Daoy (cell line): ENCODE data around the gene LBHD1. TPM values are rescaled to one million over a fixed set of nuclear protein-coding genes. Genes with fewer than 3 reads are reported as not detected.
"Not testable (repeated sequence)": the region's sequence is repeated elsewhere in the genome, so short reads cannot be mapped to it uniquely, and the experiment has no call there.

Source experiments
- DNase-seq: peaks from one replicate; pipeline ENCODE4 v3.0.0-alpha.2; 2015; ENCODE audit warnings: low read depth
- total RNA-seq: library from RNA; depleted of rRNA; stranded (reverse); fragments of >200 nt; shearing (Covaris generic); gene quantifications from 2 replicates; pipeline ENCODE4 v1.2.3, GENCODE V29; 2014

LBHD1 gene
- total RNA-seq, 1 experiment from 2014 or later, result 4.9 TPM

DNA sequence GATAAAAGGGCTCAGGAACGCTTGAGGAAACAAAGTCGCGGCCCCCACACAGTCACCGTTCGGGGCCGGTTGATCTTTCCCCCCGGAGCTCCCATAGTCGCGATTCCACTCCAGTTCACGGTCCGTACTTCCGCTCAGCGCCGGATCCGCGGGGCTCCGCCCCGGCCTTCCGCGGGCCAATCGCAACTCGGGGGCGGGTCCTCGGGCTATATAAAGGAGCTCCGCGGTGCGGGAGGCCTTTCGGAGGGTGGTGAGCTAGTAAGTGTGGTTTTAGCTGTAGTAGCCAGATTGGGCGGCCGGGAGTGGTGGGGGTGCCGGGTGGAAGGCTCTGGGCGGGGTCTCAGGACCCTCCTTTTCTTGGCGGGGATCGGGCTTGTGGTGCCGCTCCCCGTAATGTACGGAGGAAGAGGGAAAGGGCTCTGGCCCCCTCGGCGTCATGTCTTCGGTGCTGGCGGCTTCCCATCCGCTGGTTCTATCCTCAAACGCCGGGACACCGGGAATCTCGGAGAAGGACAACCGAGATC is 6.9 kb downstream of the LBHD1 start, which contains the start of the genes C11orf98 and CSKMT:
TSS of gene C11orf98 (minus strand) at position 136 of the 524 bp plus-strand sequence. CDS start at position 95, 41 bp downstream.
TSS of gene CSKMT (plus strand) at position 238 of the 524 bp plus-strand sequence. CDS start 568 bp downstream, outside the sequence.
- peak; percentile 91 for DNase-seq

DNA sequence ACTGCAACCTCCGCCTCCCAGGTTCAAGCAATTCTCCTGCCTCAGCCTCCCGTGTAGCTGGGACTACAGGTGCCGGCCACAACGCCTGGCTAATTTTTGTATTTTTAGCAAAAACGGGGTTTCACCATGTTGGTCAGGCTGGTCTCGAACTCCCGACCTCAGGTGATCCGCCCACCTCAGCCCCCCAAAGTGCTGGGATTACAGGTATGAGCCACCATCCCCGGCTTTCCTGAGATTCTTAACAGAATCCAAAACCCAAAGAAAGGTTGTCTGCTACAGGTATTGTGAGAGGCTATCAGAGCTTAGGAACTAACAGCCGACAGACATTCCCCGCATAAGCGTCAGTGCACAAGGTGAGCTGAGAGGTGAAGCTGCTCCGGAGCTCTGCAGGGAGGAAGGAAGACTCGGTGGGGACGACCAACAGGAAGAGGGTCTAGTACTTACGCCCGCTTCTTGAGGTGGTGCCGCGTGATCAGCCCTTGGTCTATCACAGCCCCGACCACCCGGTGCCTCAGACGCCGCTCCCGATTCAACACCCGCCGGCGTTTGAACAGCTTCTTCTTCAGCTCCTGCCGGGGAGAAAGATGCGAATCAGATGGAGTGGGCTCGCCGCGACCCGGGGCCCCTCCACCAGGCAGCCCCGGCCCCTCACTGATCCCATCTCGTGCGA is 7.5 kb downstream of the LBHD1 start:
- DNase-seq, result peak; percentile 67

DNA sequence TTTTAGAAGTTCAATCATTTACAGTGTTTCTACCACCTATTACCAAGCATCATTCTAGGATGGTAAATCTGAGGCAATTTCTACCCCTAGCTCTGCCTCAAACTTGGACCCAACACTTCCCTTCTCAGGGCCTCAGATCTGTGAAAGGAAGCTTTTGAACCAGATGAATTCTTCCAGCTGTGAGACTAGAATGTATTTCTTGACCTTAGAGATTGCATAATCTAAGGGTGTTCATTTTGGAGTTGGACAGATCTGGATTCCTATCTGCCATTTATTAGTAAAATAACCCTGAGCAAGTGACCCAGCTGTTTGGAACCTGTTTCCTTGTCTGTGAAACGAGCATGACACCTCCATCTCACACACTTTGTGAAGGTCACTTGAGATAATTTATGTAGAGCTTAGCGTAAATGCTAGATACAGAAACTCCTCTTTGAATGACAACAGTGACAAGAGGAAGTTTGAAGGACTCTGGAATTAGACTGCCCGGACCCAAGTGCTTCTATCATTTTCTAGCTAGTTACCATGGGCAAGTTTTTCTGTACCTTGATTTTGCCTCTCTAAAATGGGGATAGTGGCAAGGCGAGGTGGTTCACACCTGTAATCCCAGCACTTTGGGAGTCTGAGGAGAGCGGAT is 15.2 kb downstream of the LBHD1 start:
- DNase-seq, result no peak

DNA sequence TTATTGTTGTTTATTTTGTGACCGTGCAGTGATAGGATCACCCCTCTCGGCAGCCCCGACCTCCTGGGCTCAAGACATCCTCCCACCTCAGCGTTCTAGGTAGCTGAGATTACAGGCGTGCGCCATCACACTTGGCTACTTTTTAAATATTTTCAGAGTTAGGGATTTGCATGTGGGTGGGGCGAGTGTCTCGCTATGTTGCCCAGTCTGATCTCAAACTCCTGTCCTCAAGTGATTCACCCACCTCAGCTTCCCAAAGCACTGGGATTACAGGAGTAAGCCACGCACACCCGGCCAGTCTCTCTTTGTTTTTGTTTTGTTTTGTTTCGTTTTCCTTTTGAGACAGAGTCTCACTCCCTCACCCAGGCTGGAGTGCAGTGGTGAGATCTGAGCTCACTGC is 17.8 kb downstream of the LBHD1 start:
- no peak for DNase-seq

DNA sequence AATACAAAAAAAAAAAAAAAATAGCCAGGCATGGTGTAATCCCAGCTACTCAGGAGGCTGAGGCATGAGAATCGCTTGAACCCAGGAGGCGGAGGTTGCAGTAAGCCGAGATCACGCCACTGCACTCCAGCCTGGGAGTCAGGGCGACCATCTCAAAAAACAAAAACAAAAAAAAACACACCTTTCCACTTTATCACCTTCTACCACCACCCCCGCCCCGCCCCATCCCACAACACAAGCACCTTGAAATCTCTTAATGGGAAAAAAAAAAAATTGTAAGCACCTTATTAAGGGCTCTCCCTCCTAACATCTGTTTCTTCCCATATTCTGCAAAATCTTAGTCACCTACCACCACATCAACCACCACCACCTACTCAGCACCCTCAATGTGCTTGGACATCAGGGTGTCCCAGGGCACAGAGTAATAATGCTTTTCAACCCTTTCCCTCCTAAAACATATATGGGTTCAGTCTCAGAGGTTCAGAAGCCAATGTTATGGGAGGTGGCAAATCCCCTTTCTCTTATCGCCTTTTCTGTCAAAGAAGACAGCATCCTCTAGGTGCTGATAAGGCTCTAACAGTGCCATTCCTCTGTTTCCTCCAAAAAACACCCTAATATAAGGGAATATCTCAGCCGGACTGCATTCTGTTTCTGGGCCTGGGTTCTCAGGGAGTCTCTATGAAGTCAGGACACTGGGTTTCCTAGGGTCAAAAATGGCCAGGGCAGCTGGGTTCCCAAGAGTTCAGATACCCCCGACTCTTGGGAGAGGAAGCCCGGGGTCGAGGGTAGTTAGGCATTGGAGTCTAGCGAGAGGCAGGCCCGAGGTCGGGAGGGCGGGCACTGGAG is 19.7 kb downstream of the LBHD1 start:
- no peak for DNase-seq

DNA sequence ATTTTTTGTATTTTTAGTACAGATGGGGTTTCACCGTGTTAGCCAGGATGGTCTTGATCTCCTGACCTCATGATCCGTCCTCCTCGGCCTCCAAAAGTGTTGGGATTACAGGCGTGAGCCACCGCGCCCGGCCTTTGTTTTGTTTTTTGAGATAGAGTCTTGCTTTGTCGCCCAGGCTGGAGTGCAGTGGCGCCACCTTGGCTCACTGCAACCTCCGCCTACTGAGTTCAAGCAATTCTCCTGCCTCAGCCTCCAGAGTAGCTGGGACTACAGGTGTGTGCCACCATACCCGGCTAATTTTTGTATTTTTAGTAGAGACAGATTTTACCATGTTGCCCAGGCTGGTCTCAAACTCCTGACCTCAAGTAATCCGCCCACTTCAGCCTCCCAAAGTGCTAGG is 21.8 kb downstream of the LBHD1 start:
- DNase-seq, result not testable (repeated sequence)

DNA sequence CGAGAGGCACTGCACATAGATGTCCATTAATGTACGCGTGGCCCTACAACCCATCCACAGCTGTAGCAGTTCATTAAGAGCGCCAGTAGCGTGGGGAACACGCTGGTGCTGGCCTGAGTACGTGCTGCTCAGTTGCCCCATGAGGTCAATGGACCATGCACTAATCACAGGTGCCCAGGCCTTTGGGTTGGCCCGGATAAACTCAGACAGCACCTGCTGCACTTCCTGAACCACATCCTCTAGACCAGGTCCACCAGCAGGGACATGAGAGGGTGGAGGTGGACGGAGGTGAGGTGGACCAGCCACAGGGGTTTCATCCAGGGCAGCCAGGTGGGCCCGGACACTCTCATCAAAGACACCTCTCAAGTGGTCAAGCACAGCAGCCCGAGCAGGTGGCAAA is 22.6 kb downstream of the LBHD1 start:
- no peak for DNase-seq

DNA sequence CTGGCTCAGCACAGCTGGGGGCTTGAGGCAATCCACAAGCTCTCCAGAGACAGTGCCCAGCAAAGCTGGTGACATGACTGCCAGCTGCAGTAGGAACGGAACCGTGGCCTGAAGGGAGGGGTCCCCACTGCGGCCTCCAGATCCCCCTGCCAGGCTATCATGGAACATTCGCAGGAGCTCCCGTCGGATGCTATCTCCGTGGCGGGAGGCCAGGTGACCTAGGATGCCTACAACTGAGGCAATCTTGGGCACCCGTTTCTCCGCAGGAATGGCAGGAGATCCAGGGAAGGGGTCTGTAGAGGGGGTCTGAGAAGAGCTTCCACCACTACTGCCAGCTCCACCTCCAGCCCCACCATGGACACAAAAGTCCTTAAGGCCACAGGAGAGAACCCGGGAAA is 23.1 kb downstream of the LBHD1 start:
- no peak for DNase-seq

DNA sequence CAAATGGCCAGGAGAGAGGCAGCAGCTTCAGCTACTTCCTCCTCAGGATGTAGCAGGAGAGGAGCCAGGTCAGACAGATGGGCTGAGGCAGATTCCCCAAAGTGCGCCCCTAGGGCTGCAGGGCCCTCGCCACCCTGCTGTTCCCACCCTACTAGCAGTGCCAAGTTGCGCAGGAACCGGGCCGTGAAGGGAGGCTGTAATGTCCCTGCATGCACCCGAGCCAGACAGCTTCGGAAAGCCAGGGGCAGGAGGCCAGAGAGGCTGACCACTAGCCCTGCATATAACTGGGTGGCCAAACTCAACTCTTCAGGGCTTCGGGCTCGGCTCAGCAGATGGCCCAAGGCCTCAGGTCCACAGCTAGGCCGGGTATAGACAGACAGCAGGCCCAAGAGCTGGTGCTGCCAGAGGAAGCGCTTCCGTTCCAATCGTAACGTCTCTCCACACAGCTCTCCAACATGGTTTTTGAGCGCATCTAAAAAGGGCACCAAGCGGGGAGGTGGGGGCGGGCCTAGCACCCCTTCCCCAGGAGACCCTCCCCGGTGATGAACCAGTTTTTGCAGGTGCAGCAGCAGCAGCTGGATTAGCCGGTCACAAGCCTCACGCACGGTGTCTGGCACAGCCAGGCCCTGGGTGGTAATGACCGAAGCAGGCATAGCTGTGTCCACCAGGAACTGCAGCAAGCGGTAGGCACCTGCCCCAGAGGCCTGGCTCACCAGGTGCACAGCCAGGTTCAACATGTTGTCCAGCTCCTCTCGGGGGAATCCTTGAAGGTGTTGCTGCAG is 23.7 kb downstream of the LBHD1 start:
- DNase-seq, result no peak

DNA sequence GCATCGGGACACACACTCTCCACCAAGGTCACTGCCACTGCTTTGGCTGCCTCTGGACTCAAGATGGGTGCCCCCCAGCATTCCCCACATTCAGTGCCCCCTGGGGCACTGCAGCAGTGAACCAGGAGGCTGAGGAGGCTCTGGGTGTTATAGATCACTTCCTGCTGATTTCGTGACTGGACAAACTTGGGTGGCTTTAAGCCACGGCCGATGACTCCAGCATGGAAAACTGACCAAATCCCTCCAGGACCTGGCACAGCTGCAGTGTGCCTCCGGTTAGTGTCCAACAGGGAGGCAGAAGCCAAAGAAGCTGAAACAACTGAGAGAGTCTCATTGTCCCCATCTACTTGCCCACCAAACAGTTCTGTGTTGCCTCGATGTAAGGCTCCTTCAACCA is 24.5 kb downstream of the LBHD1 start:
- no peak for DNase-seq

DNA sequence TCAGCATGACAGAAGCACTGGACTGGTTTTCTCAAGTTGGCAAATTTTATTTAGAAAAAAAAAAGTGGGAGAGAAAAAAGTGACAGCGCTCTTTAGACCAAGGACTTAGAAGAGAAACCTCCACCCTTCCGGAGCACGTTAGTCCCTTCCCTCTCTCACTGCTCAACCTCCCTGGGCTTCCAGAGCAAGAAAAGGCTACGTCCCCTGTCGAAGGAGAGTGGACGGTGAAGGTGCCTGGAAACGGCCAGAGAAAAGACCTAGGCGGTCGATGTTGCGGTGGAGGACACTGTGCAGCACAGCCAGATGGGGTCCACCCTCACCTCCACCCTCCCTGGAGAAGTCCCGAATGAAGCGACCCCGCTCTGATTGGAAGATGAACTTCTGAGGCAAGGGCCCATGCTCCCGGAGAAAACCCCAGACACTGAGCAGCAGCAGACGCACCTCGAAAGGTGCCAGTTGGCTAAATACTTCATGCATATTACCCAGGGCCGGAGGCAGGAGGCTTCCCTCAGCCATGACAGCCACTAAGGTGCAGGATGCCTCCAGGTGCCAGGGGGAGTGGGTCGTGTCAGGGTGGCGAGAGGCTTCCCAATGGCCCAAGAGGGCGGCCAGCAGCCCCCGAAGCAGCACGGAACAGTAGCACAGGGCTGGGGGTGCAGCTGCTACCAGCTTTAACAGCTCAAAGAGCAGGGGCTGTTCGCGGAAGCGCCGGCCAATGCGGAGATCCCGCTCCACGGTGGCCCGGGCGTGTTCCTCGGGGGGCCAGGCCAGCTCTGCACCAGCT is 25.1 kb downstream of the LBHD1 start:
- DNase-seq, result no peak

DNA sequence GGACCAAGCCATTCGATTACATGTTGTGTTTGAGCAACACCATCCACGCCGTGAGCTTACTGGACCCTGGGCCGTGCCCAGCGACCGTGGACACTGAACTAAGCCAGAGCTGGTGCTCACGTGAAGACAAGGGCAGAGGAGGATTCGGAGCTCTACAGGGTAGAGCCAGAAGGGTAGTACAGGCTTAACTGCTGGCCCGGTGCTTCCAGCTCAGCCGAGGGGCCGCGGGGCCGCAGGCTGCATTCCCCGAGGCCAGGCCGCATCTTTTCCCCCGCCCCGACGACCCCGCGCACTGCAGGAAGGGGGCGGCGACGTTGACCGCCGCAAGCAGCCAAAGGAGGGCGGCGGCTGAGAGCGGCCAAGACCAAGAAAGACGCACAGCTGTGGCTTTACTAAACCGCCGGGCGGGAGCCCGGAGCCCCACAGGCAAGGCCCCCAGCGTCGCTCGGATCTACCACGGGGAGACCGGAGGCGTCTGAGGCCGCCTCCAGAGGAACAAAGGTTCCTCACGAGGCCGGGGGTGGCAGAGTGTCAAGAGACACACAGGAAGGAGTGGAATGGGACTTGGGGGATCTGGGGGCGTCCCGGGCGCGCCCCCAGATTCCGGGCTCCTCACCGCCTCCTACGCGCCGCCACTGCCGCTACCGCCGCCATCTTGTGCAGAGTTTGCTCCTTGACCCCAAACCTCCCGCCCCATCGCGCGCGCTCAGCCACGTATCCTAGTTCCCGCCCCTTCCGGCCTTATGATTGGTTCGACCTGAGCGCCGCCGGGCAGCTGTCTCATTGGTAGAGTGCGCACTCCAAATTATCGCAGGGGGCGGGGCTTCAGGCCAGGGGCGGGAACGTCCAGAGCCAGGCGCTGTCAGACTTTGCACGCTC is 25.9 kb downstream of the LBHD1 start, which contains the start of gene GANAB:
TSS of gene GANAB (minus strand) at position 668 of the 879 bp plus-strand sequence. CDS start at position 654, 14 bp downstream.
- DNase-seq, result peak; percentile 99

DNA sequence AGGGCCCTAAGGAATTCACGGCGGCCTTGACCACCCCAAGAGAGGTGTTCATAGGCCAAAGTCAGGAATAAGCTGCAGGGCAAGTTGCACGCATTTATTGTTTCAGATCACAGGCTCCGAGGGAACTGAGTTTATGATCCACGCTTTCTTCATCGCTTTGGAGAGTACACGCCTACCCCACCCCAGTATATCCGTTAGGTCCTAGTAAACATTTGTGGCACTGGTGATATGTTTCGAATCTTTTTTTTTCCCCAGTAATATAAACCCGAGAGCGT is 26.5 kb downstream of the LBHD1 start:
- DNase-seq, result no peak

DNA sequence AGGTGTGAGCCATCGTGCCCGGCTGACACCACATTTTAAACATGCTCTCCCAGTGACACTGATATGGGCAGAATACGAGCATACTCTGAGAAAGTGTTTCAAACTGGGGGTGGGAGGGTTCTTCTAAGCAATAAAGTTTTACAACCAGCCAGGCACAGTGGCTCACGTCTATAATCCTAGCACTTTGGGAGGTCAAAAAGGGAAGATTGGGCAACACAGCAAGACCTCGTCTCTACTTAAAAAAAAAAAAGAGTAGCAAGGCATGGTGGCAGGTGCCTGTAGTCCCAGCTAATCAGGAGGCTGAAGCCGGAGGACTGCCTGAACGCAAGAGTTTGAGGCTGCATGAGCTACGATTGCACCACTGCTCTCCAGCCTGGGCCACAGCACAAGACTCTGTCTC is 27.8 kb downstream of the LBHD1 start:
- no peak for DNase-seq

DNA sequence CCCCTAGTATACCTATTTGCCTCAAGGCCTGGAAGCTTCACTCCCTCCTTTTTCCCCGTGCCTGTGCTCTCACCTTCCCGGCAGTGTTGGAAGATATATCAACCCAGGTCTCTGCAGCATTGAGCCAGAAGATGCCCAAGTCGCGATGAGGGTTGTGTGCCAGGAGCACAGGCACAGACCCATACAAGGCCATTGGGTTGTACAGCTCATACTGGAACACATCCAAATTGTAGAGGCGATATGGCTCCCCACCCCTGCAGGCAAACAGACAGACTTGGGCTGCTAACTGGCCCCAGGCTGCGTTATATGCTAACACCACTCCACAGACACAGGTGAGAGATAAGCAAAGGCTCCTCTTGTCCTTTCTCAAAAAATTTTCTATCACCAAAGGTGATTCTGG is 39.6 kb downstream of the LBHD1 start:
- DNase-seq, result no peak

DNA sequence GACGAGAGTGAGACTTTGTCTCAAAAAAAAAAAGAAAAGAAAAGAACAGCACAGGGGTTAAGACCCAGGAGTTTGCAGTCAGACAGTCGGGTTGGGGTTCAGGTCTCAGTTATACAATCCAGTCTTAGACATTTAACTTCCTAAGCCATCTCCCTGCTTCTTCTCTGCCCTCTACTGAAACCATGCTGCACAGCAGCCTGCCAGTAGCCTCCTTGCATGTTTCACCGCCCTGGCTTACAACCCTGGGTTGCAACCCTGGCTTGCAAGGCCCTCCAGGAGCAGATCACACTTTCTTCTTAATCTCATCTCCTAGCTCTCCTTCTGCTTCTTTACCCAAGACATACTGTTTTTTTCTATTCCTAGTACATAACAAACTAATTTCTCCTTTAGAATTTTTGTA is 44.4 kb downstream of the LBHD1 start:
- no peak for DNase-seq

DNA sequence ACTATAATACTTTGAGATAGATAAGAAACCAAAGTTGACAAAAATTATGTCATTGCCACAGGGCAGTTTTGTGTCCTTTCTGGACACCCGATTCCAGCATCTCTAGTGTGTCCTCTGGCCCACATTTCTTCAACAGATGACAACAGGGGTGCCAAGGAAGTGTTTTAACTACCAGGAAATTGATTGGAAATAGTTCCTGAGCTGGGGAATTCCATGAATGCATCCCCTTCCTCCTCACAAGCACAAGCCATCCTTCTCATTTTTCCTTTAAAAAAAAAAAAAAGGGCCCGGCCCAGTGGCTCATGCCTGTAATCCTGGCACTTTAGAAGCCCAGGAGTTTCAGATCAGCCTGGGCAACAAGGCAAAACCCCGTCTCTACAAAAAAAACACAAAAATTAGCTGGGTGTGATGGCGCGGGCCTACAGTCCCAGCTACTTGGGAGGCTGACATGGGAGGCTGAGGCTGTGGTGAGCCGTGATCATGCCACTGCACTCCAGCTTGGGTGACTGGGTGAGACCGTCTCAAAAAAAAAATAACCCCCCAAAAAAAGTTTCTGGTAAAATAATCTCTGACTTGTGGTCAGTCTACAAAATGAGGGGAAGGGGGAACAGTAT is 49.5 kb downstream of the LBHD1 start:
- no peak for DNase-seq

DNA sequence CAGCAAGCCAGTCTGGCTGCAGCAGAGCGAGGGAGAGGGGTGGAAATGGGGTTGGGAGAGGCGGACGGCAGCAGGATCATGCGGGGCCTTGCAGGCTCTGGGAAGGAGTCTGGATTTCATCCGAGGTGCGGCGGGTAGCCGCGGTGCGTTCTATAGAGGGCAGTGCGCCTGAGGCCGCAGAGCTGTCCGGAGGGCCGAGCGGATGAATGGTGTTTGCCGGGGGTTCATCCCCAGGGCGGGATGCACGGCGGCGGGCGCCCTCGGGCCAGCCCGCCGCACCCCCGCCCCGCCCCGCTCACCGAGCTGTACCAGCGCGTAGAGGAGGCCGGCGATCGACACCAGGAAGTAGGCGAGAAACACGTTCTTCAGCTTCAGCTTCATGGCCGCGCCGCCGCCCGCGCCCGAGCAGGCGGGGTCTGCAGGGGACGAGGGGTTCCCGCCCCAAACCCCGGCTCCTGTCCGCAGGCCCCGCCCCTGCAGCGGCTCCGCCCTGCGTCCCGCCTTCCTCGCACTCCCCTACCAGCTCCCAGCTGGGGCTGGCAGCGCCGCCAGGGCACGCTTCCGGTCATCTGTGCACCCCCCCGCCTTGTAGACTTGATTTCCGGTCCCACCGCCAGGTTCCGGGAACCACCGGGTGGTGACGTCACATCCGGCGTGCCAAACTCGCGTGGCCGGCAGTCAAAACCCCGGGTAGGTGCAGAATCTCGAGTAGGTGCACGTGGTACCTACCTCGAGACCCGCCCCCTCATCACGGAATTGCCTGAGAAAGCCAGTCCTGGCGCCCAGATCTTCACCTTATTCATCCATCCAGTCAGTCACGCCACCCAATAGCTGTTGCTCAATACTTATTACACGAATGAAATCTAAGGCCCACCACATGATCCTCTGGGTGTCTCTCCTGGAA is 50.2 kb downstream of the LBHD1 start, which contains the start of gene B3GAT3:
TSS of gene B3GAT3 (minus strand) at position 420 of the 904 bp plus-strand sequence. CDS start at position 381, 39 bp downstream.
- peak; percentile 99 for DNase-seq
